ENCODE data around the gene ZBED4. TPM values are rescaled to one million over a fixed set of nuclear protein-coding genes. Genes with fewer than 3 reads are reported as not detected.

Gene ZBED4
- total and polyA plus RNA-seq, 2 of the 13 experiments (the other 11 are each of a cell fraction or from before 2014, with no cell fraction given) = 5.4 to 9.6 TPM

GRCh38 chr22:49917974-49918910 lies 64.6 kb downstream of the ZBED4 start, which contains the start of the genes ALG12 and CRELD2 (continued):
- TF ChIP-seq GABPB1 (CRISPR knock-in tag; IDR thresholded peaks at IDR 0.05) (peak; percentile 84), CHD4 (IDR thresholded peaks at IDR 0.05; ENCODE audit: borderline replicate concordance, low read length) (no peak), CSRNP1 (CRISPR knock-in tag; IDR thresholded peaks at IDR 0.05) (0 out of 2 replicates have a peak, but pooled peaks have one; percentile 73), ZNF704 (CRISPR knock-in tag; IDR thresholded peaks at IDR 0.05; ENCODE audit: borderline replicate concordance) (no peak), HNF1A (IDR thresholded peaks at IDR 0.05; ENCODE audit: low read depth) (no peak), HNF1A (CRISPR knock-in tag; IDR thresholded peaks at IDR 0.05; ENCODE audit: borderline replicate concordance) (peak; percentile 45; the same call in 1 of the 2 replicates), ZBTB26 (CRISPR knock-in tag; IDR thresholded peaks at IDR 0.05; ENCODE audit: borderline replicate concordance) (no peak), ZFY (CRISPR knock-in tag; IDR thresholded peaks at IDR 0.05) (peak; percentile 92), FOXA1 (IDR thresholded peaks at IDR 0.05) (no peak), FOXA1 (CRISPR knock-in tag; IDR thresholded peaks at IDR 0.05) (no peak), ZNF710 (CRISPR knock-in tag; IDR thresholded peaks at IDR 0.05; ENCODE audit: borderline replicate concordance) (peak; percentile 38; the same call in 1 of the 2 replicates), ZNF276 (CRISPR knock-in tag; IDR thresholded peaks at IDR 0.05; ENCODE audit: low read depth) (no peak), ZNF776 (CRISPR knock-in tag; IDR thresholded peaks at IDR 0.05) (no peak), GATAD1 (CRISPR knock-in tag; IDR thresholded peaks at IDR 0.05) (peak; percentile 29; the same call in 1 of the 2 replicates), ZBTB8A (CRISPR knock-in tag; IDR thresholded peaks at IDR 0.05; ENCODE audit: borderline replicate concordance, low read depth) (no peak)

Measured in HepG2 (cell line).